Calu3 (cell line): Measurements from ENCODE around the gene SASS6. TPM values are rescaled to one million over a fixed set of nuclear protein-coding genes. Genes with fewer than 3 reads are reported as not detected.

Source experiments
- BruUV-seq: library from RNA; stranded (reverse); fragments of 400-500 nt; replicated peaks from 2 replicates; lab custom pipeline; 2021; lab: Mats Ljungman, UMichigan
- CTCF ChIA-PET: fragments of 300-600 bp; sonication (Branson Sonifier 250); formaldehyde crosslinking; loops from one replicate; lab custom pipeline; 2022; ENCODE audit warnings: antibody characterized with exemption; lab: Charles Lee
- DNase-seq: peaks from one replicate; pipeline ENCODE4 v3.0.0; 2022
- H3K27ac Mint-ChIP-seq: one replicate; pipeline ENCODE4 v1.8.0; 2022; ENCODE audit warnings: mixed read lengths; ENCODE audit not compliant: unreplicated experiment
- H3K27me3 Mint-ChIP-seq: one replicate; pipeline ENCODE4 v1.8.0; 2022; ENCODE audit warnings: mixed read lengths; ENCODE audit not compliant: unreplicated experiment
- H3K36me3 Mint-ChIP-seq: one replicate; pipeline ENCODE4 v1.8.0; 2022; ENCODE audit warnings: mild to moderate bottlenecking, moderate library complexity, mixed read lengths; ENCODE audit not compliant: insufficient read depth, unreplicated experiment
- H3K4me1 Mint-ChIP-seq: one replicate; pipeline ENCODE4 v1.8.0; 2022; ENCODE audit warnings: mild to moderate bottlenecking, low read depth, mixed read lengths; ENCODE audit not compliant: unreplicated experiment
- H3K4me3 Mint-ChIP-seq: one replicate; pipeline ENCODE4 v1.8.0; 2022; ENCODE audit warnings: mild to moderate bottlenecking, low read depth, moderate library complexity, mixed read lengths; ENCODE audit not compliant: unreplicated experiment
- H3K9me3 Mint-ChIP-seq: one replicate; pipeline ENCODE4 v1.8.0; 2022; ENCODE audit warnings: low read depth, mixed read lengths; ENCODE audit not compliant: unreplicated experiment
- intact Hi-C: fragments of 100-400 bp; cut with micrococcal nuclease; formaldehyde crosslinking; loops from one replicate; pipeline ENCODE4 v1.10.0; 2022; ENCODE audit not compliant: unreplicated experiment
- total RNA-seq: library from RNA; stranded (reverse); gene quantifications from 2 replicates; pipeline ENCODE4 v1.2.3, GENCODE V29; 2022
- TF ChIP-seq, protein P1 (sequence below): fragments of 200-600 bp; IDR thresholded peaks from one replicate; pipeline ENCODE4 v1.8.0; 2022; ENCODE audit warnings: antibody characterized with exemption; ENCODE audit not compliant: unreplicated experiment

Gene SASS6
- total RNA-seq, 1 experiment from 2014 or later, result 8.2 TPM

DNA sequence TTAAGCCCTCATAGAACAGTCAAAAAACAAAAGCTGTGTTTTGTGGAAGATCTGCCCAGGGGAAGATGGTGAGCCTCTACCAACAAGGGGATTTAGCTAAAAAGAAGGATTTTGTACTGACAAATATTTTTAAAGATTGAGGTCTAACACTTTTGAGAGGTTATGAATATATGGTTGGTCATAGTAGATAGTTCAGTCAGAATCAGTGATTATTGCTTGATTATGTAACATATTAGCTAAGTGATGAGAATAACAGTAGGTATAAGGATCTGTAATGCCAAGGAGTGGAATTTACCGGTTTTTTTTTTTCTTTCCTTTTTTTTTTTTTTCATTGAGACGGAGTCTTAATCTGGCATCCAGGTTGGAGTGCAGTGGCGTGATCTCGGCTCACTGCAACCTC is 79.0 kb downstream of the SASS6 start:
- CTCF ChIA-PET, result no interaction called here
- peaks cover 5% of the 10 kb centered on the region for H3K36me3 Mint-ChIP-seq
- intact Hi-C loops, result no loop called here
- no peaks in the 10 kb centered on the region for H3K9me3 Mint-ChIP-seq
- H3K27me3 Mint-ChIP-seq, result no peaks in the 10 kb centered on the region
- TF ChIP-seq, protein P1, sequence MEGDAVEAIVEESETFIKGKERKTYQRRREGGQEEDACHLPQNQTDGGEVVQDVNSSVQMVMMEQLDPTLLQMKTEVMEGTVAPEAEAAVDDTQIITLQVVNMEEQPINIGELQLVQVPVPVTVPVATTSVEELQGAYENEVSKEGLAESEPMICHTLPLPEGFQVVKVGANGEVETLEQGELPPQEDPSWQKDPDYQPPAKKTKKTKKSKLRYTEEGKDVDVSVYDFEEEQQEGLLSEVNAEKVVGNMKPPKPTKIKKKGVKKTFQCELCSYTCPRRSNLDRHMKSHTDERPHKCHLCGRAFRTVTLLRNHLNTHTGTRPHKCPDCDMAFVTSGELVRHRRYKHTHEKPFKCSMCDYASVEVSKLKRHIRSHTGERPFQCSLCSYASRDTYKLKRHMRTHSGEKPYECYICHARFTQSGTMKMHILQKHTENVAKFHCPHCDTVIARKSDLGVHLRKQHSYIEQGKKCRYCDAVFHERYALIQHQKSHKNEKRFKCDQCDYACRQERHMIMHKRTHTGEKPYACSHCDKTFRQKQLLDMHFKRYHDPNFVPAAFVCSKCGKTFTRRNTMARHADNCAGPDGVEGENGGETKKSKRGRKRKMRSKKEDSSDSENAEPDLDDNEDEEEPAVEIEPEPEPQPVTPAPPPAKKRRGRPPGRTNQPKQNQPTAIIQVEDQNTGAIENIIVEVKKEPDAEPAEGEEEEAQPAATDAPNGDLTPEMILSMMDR, result no peak
- DNase-seq, result no peak
- no TSS peak for BruUV-seq
- peaks cover 5% of the 10 kb centered on the region for H3K4me1 Mint-ChIP-seq
- H3K27ac Mint-ChIP-seq, result no peak overlapping the region
- H3K4me3 Mint-ChIP-seq, result no peak overlapping the region

DNA sequence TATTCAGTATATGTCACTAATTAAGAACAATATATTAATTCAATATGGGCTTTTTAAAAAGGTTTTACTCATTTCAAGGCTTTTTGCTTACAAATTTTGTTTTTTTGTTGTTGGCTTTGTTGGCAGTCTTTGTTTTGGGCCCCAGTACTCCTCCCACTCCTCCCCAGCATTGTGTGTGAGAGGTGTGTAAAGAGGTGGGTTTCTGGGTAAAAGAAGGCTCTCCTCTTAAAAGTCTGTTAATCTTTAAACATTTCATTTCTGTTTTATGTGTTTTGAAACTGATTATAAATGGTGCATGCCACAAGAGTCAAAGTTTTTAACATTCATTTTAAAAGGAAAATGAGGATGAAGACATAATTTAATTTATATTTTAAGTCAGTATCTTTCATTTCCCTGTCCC is 79.6 kb downstream of the SASS6 start:
- no TSS peak for BruUV-seq
- Mint-ChIP-seq H3K4me3 (no peak overlapping the region), H3K36me3 (peaks cover 5% of the 10 kb centered on the region), H3K27ac (no peak overlapping the region), H3K9me3 (no peaks in the 10 kb centered on the region), H3K4me1 (peaks cover 11% of the 10 kb centered on the region), H3K27me3 (no peaks in the 10 kb centered on the region)
- no peak for DNase-seq
- CTCF ChIA-PET, result no interaction called here
- TF ChIP-seq, protein P1, result no peak
- intact Hi-C loops, result no loop called here

DNA sequence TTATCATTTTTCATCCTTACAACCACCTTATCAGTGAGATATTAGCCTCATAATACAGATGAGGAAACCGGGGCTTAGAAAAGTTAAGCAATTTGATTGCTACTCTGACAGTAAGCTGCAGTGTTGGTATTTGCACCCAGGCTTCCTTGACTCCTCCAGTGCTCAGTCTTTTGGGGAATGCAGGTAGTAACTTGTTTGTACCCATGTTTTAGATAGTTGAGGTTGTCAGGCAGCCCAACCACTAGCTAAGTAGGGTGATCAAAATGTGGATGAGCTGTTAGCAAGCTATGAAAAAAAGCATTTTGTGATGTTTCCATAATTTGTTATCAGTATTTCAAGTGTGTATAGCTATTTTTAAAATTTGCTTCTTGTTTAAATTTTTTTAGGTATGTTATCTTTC is 80.8 kb downstream of the SASS6 start:
- intact Hi-C loops, result no loop called here
- Mint-ChIP-seq H3K4me3 (no peak overlapping the region), H3K4me1 (peaks cover 14% of the 10 kb centered on the region), H3K36me3 (peaks cover 5% of the 10 kb centered on the region), H3K27me3 (no peaks in the 10 kb centered on the region), H3K27ac (no peak overlapping the region), H3K9me3 (no peaks in the 10 kb centered on the region)
- DNase-seq, result no peak
- CTCF ChIA-PET, result no interaction called here
- BruUV-seq, result no TSS peak
- TF ChIP-seq, protein P1, result no peak

DNA sequence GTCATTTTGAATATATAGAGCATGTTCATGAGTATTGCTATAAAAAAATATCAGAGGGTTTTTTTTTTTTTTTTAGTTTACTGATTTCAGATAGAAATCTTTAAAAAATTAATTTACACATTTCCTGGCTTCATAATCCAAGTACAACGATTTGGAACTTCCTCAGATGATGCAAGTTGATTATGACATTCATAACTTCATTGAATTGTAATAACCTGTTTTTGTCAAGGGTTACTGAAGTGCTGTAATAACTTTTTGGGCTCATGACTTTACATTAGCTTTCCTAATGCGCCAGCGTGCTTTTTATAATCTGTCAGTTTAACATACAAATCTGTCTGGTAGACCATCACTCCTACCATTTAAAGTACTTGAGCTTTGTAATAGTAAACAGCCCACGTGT is 81.3 kb downstream of the SASS6 start:
- no peaks in the 10 kb centered on the region for H3K9me3 Mint-ChIP-seq
- no peak overlapping the region for H3K4me3 Mint-ChIP-seq
- CTCF ChIA-PET, result interaction anchor here (0.6 kb wide), 1 partner anchor 196 kb away, joined by 6 read pairs; no protein-coding TSS in a partner anchor
- no peak for DNase-seq
- intact Hi-C loops, result no loop called here
- no peak overlapping the region for H3K27ac Mint-ChIP-seq
- TF ChIP-seq, protein P1, result no peak
- BruUV-seq, result no TSS peak
- peaks cover 19% of the 10 kb centered on the region for H3K4me1 Mint-ChIP-seq
- H3K36me3 Mint-ChIP-seq, result peaks cover 5% of the 10 kb centered on the region
- no peaks in the 10 kb centered on the region for H3K27me3 Mint-ChIP-seq
